H1 (cell line): ENCODE results near the gene PSPN. TPM values are rescaled to one million over a fixed set of nuclear protein-coding genes. Genes with fewer than 3 reads are reported as not detected.

Experiments
- CTCF ChIA-PET: fragments of 300-600 bp; sonication (Branson Sonifier 250); formaldehyde crosslinking; loops from one replicate; lab custom pipeline; 2021; ENCODE audit not compliant: partially characterized antibody; lab: Charles Lee
- POLR2A ChIA-PET: fragments of 300-600 bp; sonication (Branson Sonifier 250); formaldehyde crosslinking; loops from one replicate; lab custom pipeline; 2021; ENCODE audit warnings: inconsistent platforms; ENCODE audit not compliant: partially characterized antibody; lab: Charles Lee
- DNase-seq, 2 experiments: peaks; one replicate each; pipeline versions ENCODE4 v3.0.0 to v3.0.0-alpha.2; 2010 to 2022; ENCODE audit warnings: low spot score in 2 of 2, low read depth in 1 of 2, mixed read lengths in 1 of 2
- FAIRE-seq: peaks from 2 replicates; lab custom pipeline; 2011; peaks lifted over from hg19 to GRCh38; lab: Jason Lieb, UNC
- H2AFZ ChIP-seq: 2 replicates; pipeline ENCODE4 v1.8.1; 2012; ENCODE audit warnings: low read length, inconsistent platforms
- H2AK5ac ChIP-seq: 2 replicates; pipeline ENCODE4 v1.6.1; 2013; ENCODE audit warnings: low read depth, low read length
- H2BK120ac ChIP-seq: replicated peaks from 2 replicates; pipeline ENCODE3; 2013; ENCODE audit warnings: low read depth, low read length, inconsistent platforms
- H2BK12ac ChIP-seq: 2 replicates; pipeline ENCODE4 v1.6.1; 2013; ENCODE audit warnings: low read depth, low read length
- H2BK15ac ChIP-seq: 2 replicates; pipeline ENCODE4 v1.6.1; 2013; ENCODE audit warnings: low read length
- H2BK20ac ChIP-seq: 2 replicates; pipeline ENCODE4 v1.6.1; 2013; ENCODE audit warnings: low read length
- H2BK5ac ChIP-seq: 2 replicates; pipeline ENCODE4 v1.6.1; 2013; ENCODE audit warnings: low read depth, low read length
- H3K14ac ChIP-seq: 2 replicates; pipeline ENCODE4 v1.6.1; 2013; ENCODE audit warnings: inconsistent platforms; ENCODE audit not compliant: insufficient read length
- H3K18ac ChIP-seq: 2 replicates; pipeline ENCODE4 v1.6.1; 2013; ENCODE audit warnings: low read length; ENCODE audit errors: extremely low read depth
- H3K23ac ChIP-seq: 2 replicates; pipeline ENCODE4 v1.6.1; 2013; ENCODE audit warnings: inconsistent platforms; ENCODE audit not compliant: insufficient read length
- H3K23me2 ChIP-seq: 2 replicates; pipeline ENCODE4 v1.6.1; 2013; ENCODE audit warnings: low read depth, low read length
- H3K27ac ChIP-seq: 2 replicates; pipeline ENCODE4 v1.6.1; 2011; ENCODE audit warnings: low read depth, low read length, inconsistent platforms
- H3K27me3 ChIP-seq, 4 experiments: replicated peaks in 1 of 4; 1 replicate in 1 of 4; 2 replicates in 3 of 4; pipeline versions ENCODE4 v1.6.1 to v1.8.1; 2011 to 2013; ENCODE audit warnings: low read length in 3 of 4, mild to moderate bottlenecking in 3 of 4, inconsistent platforms in 2 of 4, mixed read lengths in 2 of 4, moderate library complexity in 1 of 4; ENCODE audit not compliant: control insufficient read depth in 3 of 4, insufficient read depth in 3 of 4; ENCODE audit errors: extremely low read depth in 1 of 4
- H3K36me3 ChIP-seq, 4 experiments: 2 replicates each; pipeline versions ENCODE4 v1.6.1 to v1.8.1; 2011 to 2013; ENCODE audit warnings: mild to moderate bottlenecking in 4 of 4, low read length in 3 of 4, moderate library complexity in 2 of 4, control low read depth in 1 of 4, inconsistent platforms in 1 of 4; ENCODE audit not compliant: insufficient read depth in 4 of 4, control insufficient read depth in 2 of 4
- H3K4ac ChIP-seq: replicated peaks from 2 replicates; pipeline ENCODE3; 2013; ENCODE audit warnings: low read length, low read depth, mixed read lengths, inconsistent platforms; ENCODE audit not compliant: insufficient read length
- H3K4me1 ChIP-seq, 4 experiments: replicated peaks in 1 of 4; 1 replicate in 1 of 4; 2 replicates in 3 of 4; pipeline versions ENCODE4 v1.6.1 to v1.8.1; 2011 to 2013; ENCODE audit warnings: low read length in 3 of 4, inconsistent platforms in 2 of 4, mixed read lengths in 1 of 4; ENCODE audit not compliant: insufficient read depth in 4 of 4, control insufficient read depth in 3 of 4
- H3K4me2 ChIP-seq, 2 experiments: 2 replicates each; pipeline versions ENCODE4 v1.6.1 to v1.8.1; 2011 to 2013; ENCODE audit warnings: low read depth in 2 of 2, low read length in 2 of 2, control low read depth in 1 of 2, inconsistent platforms in 1 of 2, mild to moderate bottlenecking in 1 of 2; ENCODE audit not compliant: insufficient read depth in 1 of 2
- H3K4me3 ChIP-seq, 4 experiments: fragments of 200-600, 300-600 bp in 1 of 4; sonication (generic), shearing (Covaris generic), sonication (Bioruptor Twin) in 1 of 4; 2 replicates each; pipeline versions ENCODE4 v1.5.1 to v1.8.1; 2011 to 2016; ENCODE audit warnings: low read length in 4 of 4, low read depth in 3 of 4, control low read depth in 2 of 4, inconsistent platforms in 2 of 4, mild to moderate bottlenecking in 2 of 4, mixed read lengths in 1 of 4, moderate library complexity in 1 of 4; ENCODE audit not compliant: insufficient read depth in 2 of 4; ENCODE audit errors: extremely low read depth in 1 of 4
- H3K56ac ChIP-seq: replicated peaks from 2 replicates; pipeline ENCODE3; 2013; ENCODE audit warnings: low read depth, mild to moderate bottlenecking, mixed read lengths, low read length, inconsistent platforms; ENCODE audit not compliant: insufficient read length
- H3K79me1 ChIP-seq: 2 replicates; pipeline ENCODE4 v1.6.1; 2013; ENCODE audit warnings: low read depth, low read length, control low read depth
- H3K79me2 ChIP-seq, 2 experiments: 2 replicates each; pipeline versions ENCODE4 v1.6.1 to v1.8.1; 2012 to 2013; ENCODE audit warnings: low read length in 2 of 2, mild to moderate bottlenecking in 2 of 2, inconsistent platforms in 1 of 2; ENCODE audit not compliant: insufficient read depth in 2 of 2, control insufficient read depth in 1 of 2
- H3K9ac ChIP-seq, 4 experiments: replicated peaks in 1 of 4; 1 replicate in 1 of 4; 2 replicates in 3 of 4; pipeline versions ENCODE4 v1.6.1 to v1.8.1; 2011 to 2013; ENCODE audit warnings: low read depth in 3 of 4, low read length in 3 of 4, control low read depth in 2 of 4, mild to moderate bottlenecking in 2 of 4, moderate library complexity in 2 of 4, inconsistent platforms in 1 of 4; ENCODE audit errors: extremely low read depth in 1 of 4
- H3K9me3 ChIP-seq, 2 experiments: 2 replicates each; pipeline versions ENCODE4 v1.6.1 to v1.8.1; 2012 to 2013; ENCODE audit warnings: mild to moderate bottlenecking in 2 of 2, moderate library complexity in 2 of 2, control low read depth in 1 of 2, inconsistent platforms in 1 of 2, low read depth in 1 of 2, low read length in 1 of 2, mixed read lengths in 1 of 2; ENCODE audit not compliant: insufficient read depth in 2 of 2
- H4K20me1 ChIP-seq, 2 experiments: replicated peaks in 1 of 2; 2 replicates each; pipeline versions ENCODE3 to v1.8.1; 2011 to 2013; ENCODE audit warnings: inconsistent platforms in 2 of 2, low read length in 2 of 2, mild to moderate bottlenecking in 1 of 2; ENCODE audit not compliant: insufficient read depth in 2 of 2, control insufficient read depth in 1 of 2
- H4K5ac ChIP-seq: 2 replicates; pipeline ENCODE4 v1.6.1; 2013; ENCODE audit warnings: low read length, low read depth, mixed read lengths, inconsistent platforms; ENCODE audit not compliant: insufficient read length
- H4K8ac ChIP-seq: 2 replicates; pipeline ENCODE4 v1.8.0; 2013; ENCODE audit warnings: mild to moderate bottlenecking, moderate library complexity, low read length, inconsistent platforms; ENCODE audit not compliant: insufficient read depth; ENCODE audit errors: extremely low read depth
- H4K91ac ChIP-seq: replicated peaks from 2 replicates; pipeline ENCODE3; 2013; ENCODE audit warnings: low read length, mixed read lengths, inconsistent platforms; ENCODE audit not compliant: insufficient read length
- FOSL1 ChIP-seq: IDR thresholded peaks from 2 replicates; pipeline ENCODE4 v1.6.1; 2011; ENCODE audit warnings: mild to moderate bottlenecking, low read depth, low read length, moderate library complexity; ENCODE audit not compliant: insufficient read depth
- GTF2F1 ChIP-seq: IDR thresholded peaks from 2 replicates; pipeline ENCODE4 v1.6.1; 2012; ENCODE audit warnings: low read depth, low read length, improper control_type of control experiment, borderline replicate concordance
- WGBS, 2 experiments: shearing (Covaris generic) in 1 of 2; methylation state at CpG; one replicate each; pipeline versions ENCODE4 v1.1.6 to v1.1.7; 2013 to 2015; ENCODE audit warnings: low lambda C conversion rate in 2 of 2, mixed read lengths in 2 of 2, inconsistent platforms in 1 of 2, low coverage in 1 of 2, missing lambda C conversion rate in 1 of 2; ENCODE audit not compliant: insufficient replicate concordance in 2 of 2, insufficient coverage in 1 of 2, insufficient read length in 1 of 2; ENCODE audit errors: extremely low coverage in 1 of 2, missing lambda C conversion rate in 1 of 2; 5-methylcytosine and 5-hydroxymethylcytosine counted together
- polyA plus RNA-seq, 7 experiments: library from polyadenylated mRNA; depleted of rRNA in 3 of 7; stranded (reverse) in 5 of 7; unstranded in 2 of 7; fragments of >200 nt in 5 of 7; fragments of 200-250 nt in 2 of 7; gene quantifications; 1 replicate in 5 of 7; 2 replicates in 1 of 7; 4 replicates in 1 of 7; pipeline versions ENCODE4 v1.2.1 to v1.2.3, GENCODE V29; 2011 to 2013; ENCODE audit warnings: missing spikeins in 2 of 7, mixed read lengths in 2 of 7
- total RNA-seq: library from RNA; stranded (reverse); fragmentation: NEBNext Ultra II Directional; extraction: Animal tissue kit (Norgen Biotek cat#: 25700); gene quantifications from 2 replicates; pipeline ENCODE4 v1.2.1, GENCODE V29; 2021
- TF ChIP-seq, protein P1 (sequence below): IDR thresholded peaks from 2 replicates; pipeline ENCODE4 v1.6.1; 2012; ENCODE audit warnings: low read length, inconsistent platforms

Gene PSPN
- total and polyA plus RNA-seq, 2 of the 8 experiments (the other 6 are each of a cell fraction or from before 2014, with no cell fraction given), result 1.0 to 2.1 TPM

DNA sequence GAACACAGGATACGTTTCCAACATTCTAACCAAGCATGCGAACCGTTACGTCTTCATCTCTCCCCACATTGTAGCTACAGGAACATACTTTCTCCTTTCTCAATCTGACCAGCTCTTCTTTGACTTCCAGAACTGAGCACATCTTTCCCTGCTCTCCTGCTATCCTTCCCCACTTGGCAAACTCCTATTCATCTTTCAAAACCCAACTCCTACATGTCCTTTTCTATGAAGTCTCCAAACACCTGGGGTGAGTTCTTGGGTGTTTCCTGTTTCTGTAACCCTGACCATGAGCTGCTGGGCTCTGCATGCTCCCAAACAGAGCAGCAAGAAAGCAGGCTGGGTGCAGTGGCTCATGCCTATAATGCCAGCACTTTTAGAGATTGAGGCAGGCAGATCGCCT, 48.9 kb downstream of the PSPN start:
- Histone ChIP-seq H3K79me2 (no peaks in the 10 kb centered on the region), H3K4me3 (no peak overlapping the region), H3K4ac (no peak overlapping the region), H2BK15ac (no peak overlapping the region), H3K79me1 (no peaks in the 10 kb centered on the region), H3K4me2 (no peak overlapping the region), H3K27ac (no peak overlapping the region), H3K23me2 (no peaks in the 10 kb centered on the region), H4K20me1 (no peaks in the 10 kb centered on the region), H2BK5ac (no peak overlapping the region), H4K5ac (no peak overlapping the region), H3K36me3 (no peaks in the 10 kb centered on the region), H3K9ac (no peak overlapping the region), H2BK20ac (no peak overlapping the region), H2AK5ac (no peak overlapping the region), H4K8ac (no peak overlapping the region), H3K23ac (no peak overlapping the region), H3K18ac (no peak overlapping the region), H2BK12ac (no peak overlapping the region), H3K27me3 (no peaks in the 10 kb centered on the region), H3K56ac (no peak overlapping the region), H2BK120ac (no peak overlapping the region), H4K91ac (no peak overlapping the region), H3K9me3 (peaks cover 6 to 7% of the 10 kb centered on the region in 2 experiments; a peak in 2 of 4 replicates), H3K14ac (no peak overlapping the region), H3K4me1 (no peaks in the 10 kb centered on the region), H2AFZ (no peak overlapping the region)
- no peak for FAIRE-seq
- CTCF ChIA-PET, result no interaction called here
- WGBS, 2 experiments, result 81% methylated on average over 5 of the region's 5 CpGs; no CpG with 5 or more reads in 1 of the 2 experiments
- TF ChIP-seq FOSL1, result no peak
- no peak for TF ChIP-seq GTF2F1
- TF ChIP-seq, protein P1, sequence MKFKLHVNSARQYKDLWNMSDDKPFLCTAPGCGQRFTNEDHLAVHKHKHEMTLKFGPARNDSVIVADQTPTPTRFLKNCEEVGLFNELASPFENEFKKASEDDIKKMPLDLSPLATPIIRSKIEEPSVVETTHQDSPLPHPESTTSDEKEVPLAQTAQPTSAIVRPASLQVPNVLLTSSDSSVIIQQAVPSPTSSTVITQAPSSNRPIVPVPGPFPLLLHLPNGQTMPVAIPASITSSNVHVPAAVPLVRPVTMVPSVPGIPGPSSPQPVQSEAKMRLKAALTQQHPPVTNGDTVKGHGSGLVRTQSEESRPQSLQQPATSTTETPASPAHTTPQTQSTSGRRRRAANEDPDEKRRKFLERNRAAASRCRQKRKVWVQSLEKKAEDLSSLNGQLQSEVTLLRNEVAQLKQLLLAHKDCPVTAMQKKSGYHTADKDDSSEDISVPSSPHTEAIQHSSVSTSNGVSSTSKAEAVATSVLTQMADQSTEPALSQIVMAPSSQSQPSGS, result no peak
- no peak for DNase-seq
- POLR2A ChIA-PET, result interaction anchor here (0.9 kb wide), 1 partner anchor 55 kb away, joined by 3 read pairs; no protein-coding TSS in a partner anchor
